Ishikawa (cell line): ENCODE data around the gene SCNN1B.

Experiments used
- CEBPB ChIP-seq: IDR thresholded peaks from 2 replicates; pipeline ENCODE4 v1.6.1; 2012
- FOXM1 ChIP-seq: IDR thresholded peaks from 2 replicates; pipeline ENCODE4 v1.6.1; 2012; ENCODE audit warnings: low read depth, borderline replicate concordance
- MAX ChIP-seq: IDR thresholded peaks from 2 replicates; pipeline ENCODE4 v1.6.1; 2012
- RAD21 ChIP-seq: IDR thresholded peaks from 2 replicates; pipeline ENCODE4 v1.6.1; 2012; ENCODE audit warnings: low read depth
- ZBTB7A ChIP-seq: IDR thresholded peaks from 2 replicates; pipeline ENCODE4 v1.6.1; 2012; ENCODE audit warnings: low read depth
- TF ChIP-seq, protein P1 (sequence below): IDR thresholded peaks from 2 replicates; pipeline ENCODE4 v1.6.1; 2012; ENCODE audit warnings: low read depth, mild to moderate bottlenecking

GRCh38 chr16:23407436-23408127, 105.5 kb downstream of the SCNN1B start:
- TF ChIP-seq CEBPB (no peak), ZBTB7A (no peak), MAX (no peak), FOXM1 (no peak), RAD21 (no peak)
- TF ChIP-seq, protein P1, sequence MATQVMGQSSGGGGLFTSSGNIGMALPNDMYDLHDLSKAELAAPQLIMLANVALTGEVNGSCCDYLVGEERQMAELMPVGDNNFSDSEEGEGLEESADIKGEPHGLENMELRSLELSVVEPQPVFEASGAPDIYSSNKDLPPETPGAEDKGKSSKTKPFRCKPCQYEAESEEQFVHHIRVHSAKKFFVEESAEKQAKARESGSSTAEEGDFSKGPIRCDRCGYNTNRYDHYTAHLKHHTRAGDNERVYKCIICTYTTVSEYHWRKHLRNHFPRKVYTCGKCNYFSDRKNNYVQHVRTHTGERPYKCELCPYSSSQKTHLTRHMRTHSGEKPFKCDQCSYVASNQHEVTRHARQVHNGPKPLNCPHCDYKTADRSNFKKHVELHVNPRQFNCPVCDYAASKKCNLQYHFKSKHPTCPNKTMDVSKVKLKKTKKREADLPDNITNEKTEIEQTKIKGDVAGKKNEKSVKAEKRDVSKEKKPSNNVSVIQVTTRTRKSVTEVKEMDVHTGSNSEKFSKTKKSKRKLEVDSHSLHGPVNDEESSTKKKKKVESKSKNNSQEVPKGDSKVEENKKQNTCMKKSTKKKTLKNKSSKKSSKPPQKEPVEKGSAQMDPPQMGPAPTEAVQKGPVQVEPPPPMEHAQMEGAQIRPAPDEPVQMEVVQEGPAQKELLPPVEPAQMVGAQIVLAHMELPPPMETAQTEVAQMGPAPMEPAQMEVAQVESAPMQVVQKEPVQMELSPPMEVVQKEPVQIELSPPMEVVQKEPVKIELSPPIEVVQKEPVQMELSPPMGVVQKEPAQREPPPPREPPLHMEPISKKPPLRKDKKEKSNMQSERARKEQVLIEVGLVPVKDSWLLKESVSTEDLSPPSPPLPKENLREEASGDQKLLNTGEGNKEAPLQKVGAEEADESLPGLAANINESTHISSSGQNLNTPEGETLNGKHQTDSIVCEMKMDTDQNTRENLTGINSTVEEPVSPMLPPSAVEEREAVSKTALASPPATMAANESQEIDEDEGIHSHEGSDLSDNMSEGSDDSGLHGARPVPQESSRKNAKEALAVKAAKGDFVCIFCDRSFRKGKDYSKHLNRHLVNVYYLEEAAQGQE, result no peak
